Omental fat pad (tissue), 4 donors: ENCODE measurements around the gene BMPER. TPM values are rescaled to one million over a fixed set of nuclear protein-coding genes. Genes with fewer than 3 reads are reported as not detected.

Experiments
- ATAC-seq: fragments of 150-250 bp; one replicate; pipeline ENCODE4 v1.9.1; 2016; ENCODE audit warnings: mild to moderate bottlenecking, moderate library complexity; ENCODE audit not compliant: low FRiP score
- DNase-seq: peaks from one replicate; pipeline ENCODE4 v3.0.0-alpha.2; 2019; ENCODE audit warnings: low spot score
- total RNA-seq, 4 donors: library from RNA; depleted of rRNA; stranded (reverse); fragments of >200 nt; gene quantifications; one replicate each; pipeline ENCODE4 v1.1.0, GENCODE V29; 2016
- TF ChIP-seq, protein P1 (sequence below), 3 donors: fragments of 450-650 bp; IDR thresholded peaks; one replicate each; pipeline ENCODE4 v1.5.1; 2016 to 2017; ENCODE audit warnings: antibody characterized with exemption in 3 of 3, mild to moderate bottlenecking in 3 of 3, moderate library complexity in 2 of 3

BMPER gene
- total RNA-seq, 4 donors from 2014 or later: 5.4 to 32.5 (median 16.6) TPM

DNA sequence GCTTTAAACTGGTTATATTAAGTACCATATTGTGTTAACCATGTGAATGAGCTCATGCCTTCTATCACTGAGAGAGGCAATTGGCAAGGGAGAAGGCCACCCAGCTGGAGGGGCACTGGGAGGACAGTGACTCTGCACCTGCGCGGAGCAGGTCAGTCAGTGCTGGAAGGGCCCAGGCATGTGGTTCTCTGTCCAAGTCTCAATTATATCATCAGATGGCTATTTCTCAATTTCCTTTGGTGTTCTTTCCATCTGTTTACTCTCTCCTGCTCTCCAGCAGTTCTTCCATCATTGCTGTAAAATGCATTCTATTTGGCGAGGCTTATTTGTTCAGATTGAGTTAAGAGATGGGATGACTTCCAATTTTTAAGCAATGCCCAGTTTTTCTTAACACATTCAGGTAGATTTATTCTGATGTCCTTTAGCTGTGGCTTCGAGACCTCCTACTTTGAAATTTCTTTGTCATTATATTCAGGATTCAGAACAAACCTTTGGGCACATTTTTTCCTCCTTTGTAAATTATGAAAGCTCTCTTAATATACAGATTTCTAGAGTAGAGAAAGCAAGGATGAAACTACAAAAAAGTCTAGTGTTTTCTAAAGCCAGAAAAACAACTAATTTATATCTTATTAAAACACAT, 159.3 kb downstream of the BMPER start:
- DNase-seq: no peak

GRCh38 chr7:34066411-34066810, 161.1 kb downstream of the BMPER start:
- TF ChIP-seq, protein P1, sequence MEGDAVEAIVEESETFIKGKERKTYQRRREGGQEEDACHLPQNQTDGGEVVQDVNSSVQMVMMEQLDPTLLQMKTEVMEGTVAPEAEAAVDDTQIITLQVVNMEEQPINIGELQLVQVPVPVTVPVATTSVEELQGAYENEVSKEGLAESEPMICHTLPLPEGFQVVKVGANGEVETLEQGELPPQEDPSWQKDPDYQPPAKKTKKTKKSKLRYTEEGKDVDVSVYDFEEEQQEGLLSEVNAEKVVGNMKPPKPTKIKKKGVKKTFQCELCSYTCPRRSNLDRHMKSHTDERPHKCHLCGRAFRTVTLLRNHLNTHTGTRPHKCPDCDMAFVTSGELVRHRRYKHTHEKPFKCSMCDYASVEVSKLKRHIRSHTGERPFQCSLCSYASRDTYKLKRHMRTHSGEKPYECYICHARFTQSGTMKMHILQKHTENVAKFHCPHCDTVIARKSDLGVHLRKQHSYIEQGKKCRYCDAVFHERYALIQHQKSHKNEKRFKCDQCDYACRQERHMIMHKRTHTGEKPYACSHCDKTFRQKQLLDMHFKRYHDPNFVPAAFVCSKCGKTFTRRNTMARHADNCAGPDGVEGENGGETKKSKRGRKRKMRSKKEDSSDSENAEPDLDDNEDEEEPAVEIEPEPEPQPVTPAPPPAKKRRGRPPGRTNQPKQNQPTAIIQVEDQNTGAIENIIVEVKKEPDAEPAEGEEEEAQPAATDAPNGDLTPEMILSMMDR (IDR thresholded peaks at IDR 0.05): no peak
- no peak for ATAC-seq

More for the DNA sequence above, 159.3 kb downstream of the BMPER start:
- TF ChIP-seq, protein P1 (IDR thresholded peaks at IDR 0.05): no peak
- ATAC-seq: no peak

DNA sequence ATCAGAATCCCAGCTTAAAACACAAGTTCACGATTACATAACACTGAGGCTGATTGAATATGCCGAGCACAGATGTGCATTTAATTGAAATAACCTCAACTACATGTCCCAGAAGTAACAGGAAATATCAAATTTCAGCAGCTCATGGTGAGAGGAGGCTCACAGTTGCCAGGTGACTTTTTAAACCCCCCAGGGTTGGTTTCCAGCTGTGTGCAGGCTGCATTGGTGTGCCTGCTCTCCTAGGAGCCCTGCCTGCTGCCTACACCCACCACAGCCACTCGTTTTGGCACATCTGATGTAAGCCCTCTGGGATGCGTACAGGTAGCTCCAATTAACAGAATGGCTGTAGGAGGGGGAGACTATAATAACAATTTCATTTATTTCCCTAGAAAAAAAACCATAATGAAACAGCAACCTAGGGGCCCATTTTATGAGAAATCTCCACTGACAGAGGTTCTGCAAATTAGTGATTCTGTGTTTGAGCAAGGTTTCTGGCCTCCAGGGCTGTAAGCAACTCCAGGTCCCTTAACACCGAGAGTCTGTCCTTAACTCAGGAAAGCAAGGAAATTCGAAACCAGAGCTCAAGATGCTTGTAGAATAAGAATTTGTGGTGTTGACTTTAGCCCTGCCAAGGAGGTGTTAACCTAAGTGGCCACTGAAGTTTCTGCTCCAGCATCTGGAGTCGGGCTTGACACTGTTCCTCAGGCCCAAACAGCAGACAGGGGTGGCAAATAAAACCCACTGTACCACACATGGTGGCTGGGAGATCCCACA, 161.9 kb downstream of the BMPER start:
- no peak for DNase-seq
- ATAC-seq: no peak
- TF ChIP-seq, protein P1 (IDR thresholded peaks at IDR 0.05): no peak

More at GRCh38 chr7:34066411-34066810, 161.1 kb downstream of the BMPER start:
- no peak for DNase-seq

- ATAC-seq (peak; percentile 69), DNase-seq (no peak)
- TF ChIP-seq, protein P1 (IDR thresholded peaks at IDR 0.05): no peak
These were observed 164.3 kb downstream of the BMPER start for GRCh38 chr7:34069676-34070075.

GRCh38 chr7:34070511-34071323, 165.4 kb downstream of the BMPER start:
- ATAC-seq (peak; percentile 56), DNase-seq (no peak)
- TF ChIP-seq, protein P1 (IDR thresholded peaks at IDR 0.05): no peak

GRCh38 chr7:34073676-34074075, 168.3 kb downstream of the BMPER start:
- no peak for ATAC-seq
- TF ChIP-seq, protein P1 (IDR thresholded peaks at IDR 0.05): no peak
- no peak for DNase-seq
